ENCODE data around the gene IKZF2.

IKZF2 gene

GRCh38 chr2:213151437-213152064 is at the start of gene IKZF2:
TSS of gene IKZF2 (minus strand) at chr2:213151612. CDS start at chr2:213148629, 2,983 bp downstream.
- in situ Hi-C loops (cut with HindIII; ENCODE audit: low sequenced_read_pairs), result no loop called here
- H3K4me3 ChIP-seq (ENCODE audit: low read depth, low read length), result peak within 1 kb of the TSS; percentile 79
- TF ChIP-seq CTCF (IDR thresholded peaks at IDR 0.05; ENCODE audit: low read depth, low read length), result no peak
- peak; percentile 94 for DNase-seq (ENCODE audit: low read depth, low spot score)

DNA sequence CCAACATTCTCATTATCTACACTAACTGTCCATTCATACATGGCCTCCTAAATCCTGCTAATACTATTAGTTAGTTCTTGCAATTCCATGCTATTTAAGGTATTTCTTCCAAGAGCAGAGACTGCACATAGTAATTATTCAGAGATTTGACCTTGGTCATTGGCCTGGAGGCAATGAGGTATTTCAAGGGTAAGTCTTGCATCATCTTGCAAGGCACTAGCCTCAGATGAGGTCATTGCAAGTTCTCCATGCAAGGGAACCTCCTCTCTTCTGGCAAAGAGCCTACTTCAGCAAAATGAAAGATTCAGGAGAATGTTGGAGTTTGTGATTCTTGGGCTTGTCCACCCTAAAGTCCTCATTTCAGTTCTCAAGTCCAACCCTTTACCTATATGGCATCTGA is 48.5 kb upstream of the IKZF2 start:
- H3K4me3 ChIP-seq (ENCODE audit: low read depth, low read length), result no peak overlapping the region
- TF ChIP-seq CTCF (IDR thresholded peaks at IDR 0.05; ENCODE audit: low read depth, low read length), result no peak
- DNase-seq (ENCODE audit: low read depth, low spot score), result peak; percentile 45
- in situ Hi-C loops (cut with HindIII; ENCODE audit: low sequenced_read_pairs), result no loop called here

- in situ Hi-C loops (cut with HindIII; ENCODE audit: low sequenced_read_pairs), result no loop called here
- DNase-seq (ENCODE audit: low read depth, low spot score), result peak; percentile 48
- TF ChIP-seq CTCF (IDR thresholded peaks at IDR 0.05; ENCODE audit: low read depth, low read length), result no peak
- no peak overlapping the region for H3K4me3 ChIP-seq (ENCODE audit: low read depth, low read length)
These were observed 37.8 kb upstream of the IKZF2 start for GRCh38 chr2:213189001-213189899.

DNA sequence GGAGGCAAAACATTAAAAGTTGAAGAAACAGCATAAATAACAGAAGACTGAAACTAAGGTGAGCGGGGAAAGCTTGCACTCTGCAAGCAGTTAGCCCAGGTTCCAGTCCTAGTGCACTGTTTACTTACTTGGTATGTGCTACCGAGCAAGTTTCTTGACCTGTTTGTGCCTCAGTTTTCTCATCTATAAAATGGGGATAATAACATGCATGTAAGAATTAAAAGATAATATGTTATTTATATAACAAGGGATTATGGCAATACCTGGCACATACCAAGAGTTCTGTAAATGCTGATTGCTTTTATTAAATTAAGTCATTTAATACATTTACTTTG is 37.1 kb upstream of the IKZF2 start:
- no peak for DNase-seq (ENCODE audit: low read depth, low spot score)
- no peak overlapping the region for H3K4me3 ChIP-seq (ENCODE audit: low read depth, low read length)
- in situ Hi-C loops (cut with HindIII; ENCODE audit: low sequenced_read_pairs), result no loop called here
- no peak for TF ChIP-seq CTCF (IDR thresholded peaks at IDR 0.05; ENCODE audit: low read depth, low read length)

DNA sequence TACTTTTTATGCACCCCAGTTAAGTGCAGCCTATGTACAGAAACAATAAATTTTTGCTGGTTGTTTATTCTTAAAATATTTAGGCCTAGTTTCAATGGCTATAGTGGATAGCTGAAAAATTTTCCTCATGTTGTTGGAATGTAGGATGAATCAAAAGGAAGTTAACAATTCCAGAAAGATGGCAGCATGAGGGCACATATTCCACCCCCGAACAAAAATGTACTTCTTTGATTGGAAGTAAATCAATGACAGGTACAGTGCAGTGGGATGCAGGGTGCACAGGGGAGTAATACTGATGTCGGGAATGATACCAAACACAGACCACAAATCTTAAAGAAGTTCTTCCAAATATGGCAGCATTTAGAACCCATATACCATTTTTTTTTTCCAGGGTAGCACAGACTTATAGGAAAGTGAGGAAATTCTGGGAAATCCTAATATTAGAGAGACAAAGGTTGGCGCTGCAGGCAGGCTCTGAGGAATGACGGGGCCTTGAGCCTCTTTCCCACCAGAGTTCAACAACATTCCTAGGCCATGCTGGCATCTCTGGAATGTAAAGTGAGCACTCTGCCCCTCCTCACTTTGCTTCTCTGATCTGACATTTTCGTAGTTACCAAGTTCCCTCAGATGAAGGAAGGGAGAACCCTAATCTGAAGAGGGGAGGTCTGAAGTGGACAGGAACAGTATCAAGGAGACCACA is 36.6 kb upstream of the IKZF2 start:
- in situ Hi-C loops (cut with HindIII; ENCODE audit: low sequenced_read_pairs), result no loop called here
- no peak for TF ChIP-seq CTCF (IDR thresholded peaks at IDR 0.05; ENCODE audit: low read depth, low read length)
- no peak overlapping the region for H3K4me3 ChIP-seq (ENCODE audit: low read depth, low read length)
- peak; percentile 66 for DNase-seq (ENCODE audit: low read depth, low spot score)

DNA sequence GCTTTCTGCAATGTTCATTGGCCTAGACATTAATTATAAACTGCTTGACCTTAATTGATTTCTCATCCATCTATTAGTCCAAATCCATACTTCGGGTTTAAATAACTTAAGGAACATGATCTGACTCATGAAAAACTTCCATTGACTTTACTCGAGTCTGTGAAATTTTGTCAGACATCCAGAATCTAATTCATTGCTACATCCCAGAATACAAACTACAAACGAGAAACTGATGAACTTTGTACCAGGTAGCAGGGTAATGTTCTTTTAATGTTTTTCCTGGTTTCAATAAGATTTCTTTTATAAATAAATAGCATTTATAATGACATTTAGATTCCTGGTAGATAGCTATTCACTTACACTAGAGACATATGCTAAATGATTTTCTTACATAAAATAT is 36.0 kb upstream of the IKZF2 start:
- in situ Hi-C loops (cut with HindIII; ENCODE audit: low sequenced_read_pairs), result no loop called here
- no peak overlapping the region for H3K4me3 ChIP-seq (ENCODE audit: low read depth, low read length)
- no peak for TF ChIP-seq CTCF (IDR thresholded peaks at IDR 0.05; ENCODE audit: low read depth, low read length)
- peak; percentile 26 for DNase-seq (ENCODE audit: low read depth, low spot score)

Measured in astrocyte of the spinal cord (primary cell).